GM12892 (cell line): ENCODE results near the gene DLGAP1.

Experiments
- POLR2A ChIP-seq: IDR thresholded peaks from 2 replicates; pipeline ENCODE4 v1.6.1; 2011; ENCODE audit warnings: low read depth, low read length, control low read depth
- POLR2AphosphoS5 ChIP-seq: IDR thresholded peaks from 2 replicates; pipeline ENCODE4 v1.6.1; 2011; ENCODE audit warnings: low read depth, low read length, control low read depth
- TAF1 ChIP-seq: IDR thresholded peaks from 2 replicates; pipeline ENCODE4 v1.6.1; 2011; ENCODE audit warnings: low read depth, mild to moderate bottlenecking, control low read depth, low read length, borderline replicate concordance

DNA sequence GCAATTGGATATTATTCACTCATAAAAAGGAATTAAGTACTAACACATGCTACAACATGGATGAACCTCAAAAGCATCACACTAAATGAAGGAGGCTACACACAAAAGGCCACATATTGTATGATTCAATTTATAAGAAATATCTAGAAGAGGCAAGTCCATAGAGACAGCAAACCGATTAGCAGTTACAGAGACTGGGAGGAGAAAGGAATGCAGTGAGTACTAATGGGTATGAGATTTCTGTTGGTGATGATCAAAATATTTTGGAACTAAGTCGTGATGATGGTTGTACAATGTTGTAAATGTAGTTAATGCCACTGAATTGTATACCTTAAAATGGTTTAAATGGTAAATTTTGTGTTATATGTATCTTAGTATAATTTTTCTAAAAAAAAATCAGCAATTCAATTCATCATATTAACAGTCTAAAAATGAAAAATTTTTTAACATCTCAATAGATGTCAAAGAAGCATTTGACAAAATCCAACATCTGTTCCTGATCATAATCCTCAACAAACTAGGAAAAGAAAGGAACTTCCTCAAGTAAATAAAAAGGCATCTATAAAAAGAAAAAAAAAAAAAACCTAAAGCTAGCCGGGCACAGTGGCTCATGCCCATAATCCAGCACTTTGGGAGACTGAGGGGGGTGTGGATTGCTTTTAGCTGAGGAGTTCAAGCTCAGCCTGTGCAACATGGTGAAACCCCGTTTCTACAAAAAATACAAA lies 907.1 kb downstream of the DLGAP1 start:
- TF ChIP-seq POLR2AphosphoS5 (no peak), POLR2A (no peak), TAF1 (no peak)
